K562 (cell line): ENCODE data around the gene PCMTD2.

ENCODE experiments used
- CTBP1 ChIP-seq: fragments of 450-650 bp; IDR thresholded peaks from 2 replicates; pipeline ENCODE4 v1.6.1; 2016; ENCODE audit warnings: borderline replicate concordance
- ELF4 ChIP-seq: fragments of 450-650 bp; formaldehyde crosslinking; IDR thresholded peaks from 2 replicates; pipeline ENCODE4 v1.4.0; 2022; ENCODE audit warnings: missing genetic modification characterization
- KLF16 ChIP-seq: IDR thresholded peaks from 2 replicates; pipeline ENCODE4 v1.6.1; 2016; ENCODE audit warnings: antibody characterized with exemption
- MEIS2 ChIP-seq: fragments of 450-650 bp; IDR thresholded peaks from 2 replicates; pipeline ENCODE4 v1.6.1; 2014; ENCODE audit warnings: mild to moderate bottlenecking; ENCODE audit not compliant: partially characterized antibody
- POLR2A ChIP-seq: fragments of 450-650 bp; conservative IDR thresholded peaks from 2 replicates; pipeline ENCODE4 v1.6.1; 2016
- TBP ChIP-seq: optimal IDR thresholded peaks from 2 replicates; pipeline ENCODE3; 2011; ENCODE audit warnings: low read depth, low read length, improper control_type of control experiment
- TF ChIP-seq, protein P1 (sequence below), 3 experiments: IDR thresholded peaks in 2 of 3; conservative IDR thresholded peaks in 1 of 3; 2 replicates each; pipeline ENCODE4 v1.5.1; 2011 to 2012; ENCODE audit warnings: low read length in 3 of 3, mild to moderate bottlenecking in 3 of 3, control low read depth in 2 of 3, improper control_type of control experiment in 1 of 3, inconsistent platforms in 1 of 3, low read depth in 1 of 3, mixed read lengths in 1 of 3, moderate library complexity in 1 of 3; ENCODE audit not compliant: insufficient read depth in 2 of 3
- TF ChIP-seq, protein P2 (sequence below): fragments of 450-650 bp; IDR thresholded peaks from 2 replicates; pipeline ENCODE4 v1.6.1; 2016; ENCODE audit warnings: missing biosample characterization, missing genetic modification characterization

DNA sequence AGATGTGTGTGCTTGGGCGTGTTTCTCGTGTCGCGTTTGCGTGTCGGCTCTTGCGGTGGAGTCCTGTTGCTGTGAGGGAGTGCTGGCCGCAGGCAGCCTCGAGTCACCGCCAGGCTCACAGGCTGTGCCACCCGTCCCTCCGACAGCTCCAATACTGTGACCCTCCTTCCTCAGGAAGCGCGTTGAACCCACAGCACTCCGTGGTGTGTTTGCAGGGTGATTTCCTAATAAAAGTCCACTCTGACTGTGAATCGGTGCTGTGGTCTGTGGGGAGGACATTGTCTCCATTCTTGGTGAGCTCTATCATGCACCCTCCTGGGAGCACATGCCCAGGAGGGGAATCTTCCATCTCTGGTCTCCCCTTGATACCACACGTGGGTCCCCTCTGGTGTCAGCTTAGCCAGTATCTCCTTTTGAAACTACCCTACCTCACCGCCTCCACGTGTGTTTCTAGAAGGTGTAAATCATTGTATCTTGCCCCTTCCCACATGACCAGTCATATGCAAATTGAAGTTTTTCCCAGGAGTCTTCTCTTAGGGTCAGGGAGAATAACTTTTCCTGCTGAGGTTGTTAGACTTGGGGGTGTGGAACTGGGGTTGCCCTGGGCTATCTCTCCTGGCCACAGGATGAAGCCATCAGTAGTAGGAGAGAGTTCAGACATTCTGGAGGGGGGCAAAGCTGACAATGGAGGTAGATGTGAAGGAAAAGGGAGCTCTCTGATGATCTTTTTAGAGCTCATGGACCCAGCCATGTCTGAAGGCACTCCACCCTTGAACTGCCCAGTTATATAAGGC is 13.3 kb upstream of the PCMTD2 start:
- TF ChIP-seq POLR2A (no peak), ELF4 (CRISPR knock-in tag) (no peak), MEIS2 (no peak), TBP (no peak), CTBP1 (no peak), KLF16 (no peak)
- TF ChIP-seq, protein P1, sequence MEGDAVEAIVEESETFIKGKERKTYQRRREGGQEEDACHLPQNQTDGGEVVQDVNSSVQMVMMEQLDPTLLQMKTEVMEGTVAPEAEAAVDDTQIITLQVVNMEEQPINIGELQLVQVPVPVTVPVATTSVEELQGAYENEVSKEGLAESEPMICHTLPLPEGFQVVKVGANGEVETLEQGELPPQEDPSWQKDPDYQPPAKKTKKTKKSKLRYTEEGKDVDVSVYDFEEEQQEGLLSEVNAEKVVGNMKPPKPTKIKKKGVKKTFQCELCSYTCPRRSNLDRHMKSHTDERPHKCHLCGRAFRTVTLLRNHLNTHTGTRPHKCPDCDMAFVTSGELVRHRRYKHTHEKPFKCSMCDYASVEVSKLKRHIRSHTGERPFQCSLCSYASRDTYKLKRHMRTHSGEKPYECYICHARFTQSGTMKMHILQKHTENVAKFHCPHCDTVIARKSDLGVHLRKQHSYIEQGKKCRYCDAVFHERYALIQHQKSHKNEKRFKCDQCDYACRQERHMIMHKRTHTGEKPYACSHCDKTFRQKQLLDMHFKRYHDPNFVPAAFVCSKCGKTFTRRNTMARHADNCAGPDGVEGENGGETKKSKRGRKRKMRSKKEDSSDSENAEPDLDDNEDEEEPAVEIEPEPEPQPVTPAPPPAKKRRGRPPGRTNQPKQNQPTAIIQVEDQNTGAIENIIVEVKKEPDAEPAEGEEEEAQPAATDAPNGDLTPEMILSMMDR (IDR thresholded peaks at IDR 0.05 in 2 of 3, conservative IDR thresholded peaks at IDR 0.05 in 1 of 3; ENCODE audit: insufficient read depth in 2 of 3, low read depth in 1 of 3, low read length in 3 of 3), result no peak
- TF ChIP-seq, protein P2, sequence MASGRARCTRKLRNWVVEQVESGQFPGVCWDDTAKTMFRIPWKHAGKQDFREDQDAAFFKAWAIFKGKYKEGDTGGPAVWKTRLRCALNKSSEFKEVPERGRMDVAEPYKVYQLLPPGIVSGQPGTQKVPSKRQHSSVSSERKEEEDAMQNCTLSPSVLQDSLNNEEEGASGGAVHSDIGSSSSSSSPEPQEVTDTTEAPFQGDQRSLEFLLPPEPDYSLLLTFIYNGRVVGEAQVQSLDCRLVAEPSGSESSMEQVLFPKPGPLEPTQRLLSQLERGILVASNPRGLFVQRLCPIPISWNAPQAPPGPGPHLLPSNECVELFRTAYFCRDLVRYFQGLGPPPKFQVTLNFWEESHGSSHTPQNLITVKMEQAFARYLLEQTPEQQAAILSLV, result no peak
